Neutrophil (primary cell): Measurements from ENCODE around the gene KAT6B.

Source experiments
- H3K27ac ChIP-seq: fragments of 200-600 bp; sonication (generic); 2 replicates; pipeline ENCODE4 v1.5.1; 2016; ENCODE audit warnings: mild to moderate bottlenecking, moderate library complexity
- H3K27me3 ChIP-seq: fragments of 200-600 bp; sonication (generic); 2 replicates; pipeline ENCODE4 v1.6.0; 2016; ENCODE audit warnings: mild to moderate bottlenecking
- H3K36me3 ChIP-seq: fragments of 200-600 bp; sonication (generic); 2 replicates; pipeline ENCODE4 v1.5.1; 2017
- H3K4me1 ChIP-seq, 2 experiments: fragments of 200-600 bp in 1 of 2; sonication (generic) in 1 of 2; 1 replicate in 1 of 2; 2 replicates in 1 of 2; pipeline versions ENCODE4 v1.5.1 to v1.6.1; 2013 to 2016; ENCODE audit warnings: low read depth in 1 of 2, low read length in 1 of 2, mild to moderate bottlenecking in 1 of 2, moderate library complexity in 1 of 2; ENCODE audit not compliant: control insufficient read depth in 1 of 2, insufficient read depth in 1 of 2
- H3K4me3 ChIP-seq, 2 experiments: fragments of 200-600 bp in 1 of 2; sonication (generic) in 1 of 2; 1 replicate in 1 of 2; 2 replicates in 1 of 2; pipeline ENCODE4 v1.5.1; 2013 to 2016; ENCODE audit warnings: low read depth in 1 of 2, low read length in 1 of 2, mild to moderate bottlenecking in 1 of 2, moderate library complexity in 1 of 2
- H3K9me3 ChIP-seq: fragments of 200-600 bp; sonication (generic); 2 replicates; pipeline ENCODE4 v1.5.1; 2016
- TF ChIP-seq, protein P1 (sequence below): fragments of 200-600 bp; sonication (generic); IDR thresholded peaks from 2 replicates; pipeline ENCODE4 v1.5.1; 2016; ENCODE audit warnings: antibody characterized with exemption

Gene KAT6B

DNA sequence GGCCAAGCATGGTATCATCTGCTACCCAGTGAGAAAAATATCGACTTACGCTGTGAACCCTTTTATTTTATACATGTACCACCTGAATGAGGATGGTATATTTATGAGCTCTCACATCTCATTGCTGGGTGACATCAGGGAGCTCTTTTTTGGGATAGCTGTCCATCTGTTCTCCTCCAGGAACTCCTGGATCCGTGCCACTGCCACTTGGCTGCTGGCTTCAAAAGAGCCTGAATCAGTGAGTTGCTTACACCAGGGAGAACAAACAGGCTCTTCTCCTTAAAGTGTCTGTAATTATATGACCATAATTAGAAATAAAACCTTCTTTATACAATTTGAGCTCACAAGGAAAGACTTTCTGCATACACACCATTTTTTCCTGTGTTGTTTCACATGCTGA lies 106.2 kb downstream of the KAT6B start:
- no peaks in the 10 kb centered on the region for H3K9me3 ChIP-seq
- no peak overlapping the region for H3K4me3 ChIP-seq
- no peaks in the 10 kb centered on the region for H3K27me3 ChIP-seq
- H3K27ac ChIP-seq: no peak overlapping the region
- H3K36me3 ChIP-seq: no peaks in the 10 kb centered on the region
- TF ChIP-seq, protein P1, sequence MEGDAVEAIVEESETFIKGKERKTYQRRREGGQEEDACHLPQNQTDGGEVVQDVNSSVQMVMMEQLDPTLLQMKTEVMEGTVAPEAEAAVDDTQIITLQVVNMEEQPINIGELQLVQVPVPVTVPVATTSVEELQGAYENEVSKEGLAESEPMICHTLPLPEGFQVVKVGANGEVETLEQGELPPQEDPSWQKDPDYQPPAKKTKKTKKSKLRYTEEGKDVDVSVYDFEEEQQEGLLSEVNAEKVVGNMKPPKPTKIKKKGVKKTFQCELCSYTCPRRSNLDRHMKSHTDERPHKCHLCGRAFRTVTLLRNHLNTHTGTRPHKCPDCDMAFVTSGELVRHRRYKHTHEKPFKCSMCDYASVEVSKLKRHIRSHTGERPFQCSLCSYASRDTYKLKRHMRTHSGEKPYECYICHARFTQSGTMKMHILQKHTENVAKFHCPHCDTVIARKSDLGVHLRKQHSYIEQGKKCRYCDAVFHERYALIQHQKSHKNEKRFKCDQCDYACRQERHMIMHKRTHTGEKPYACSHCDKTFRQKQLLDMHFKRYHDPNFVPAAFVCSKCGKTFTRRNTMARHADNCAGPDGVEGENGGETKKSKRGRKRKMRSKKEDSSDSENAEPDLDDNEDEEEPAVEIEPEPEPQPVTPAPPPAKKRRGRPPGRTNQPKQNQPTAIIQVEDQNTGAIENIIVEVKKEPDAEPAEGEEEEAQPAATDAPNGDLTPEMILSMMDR: no peak
- H3K4me1 ChIP-seq: no peaks in the 10 kb centered on the region

DNA sequence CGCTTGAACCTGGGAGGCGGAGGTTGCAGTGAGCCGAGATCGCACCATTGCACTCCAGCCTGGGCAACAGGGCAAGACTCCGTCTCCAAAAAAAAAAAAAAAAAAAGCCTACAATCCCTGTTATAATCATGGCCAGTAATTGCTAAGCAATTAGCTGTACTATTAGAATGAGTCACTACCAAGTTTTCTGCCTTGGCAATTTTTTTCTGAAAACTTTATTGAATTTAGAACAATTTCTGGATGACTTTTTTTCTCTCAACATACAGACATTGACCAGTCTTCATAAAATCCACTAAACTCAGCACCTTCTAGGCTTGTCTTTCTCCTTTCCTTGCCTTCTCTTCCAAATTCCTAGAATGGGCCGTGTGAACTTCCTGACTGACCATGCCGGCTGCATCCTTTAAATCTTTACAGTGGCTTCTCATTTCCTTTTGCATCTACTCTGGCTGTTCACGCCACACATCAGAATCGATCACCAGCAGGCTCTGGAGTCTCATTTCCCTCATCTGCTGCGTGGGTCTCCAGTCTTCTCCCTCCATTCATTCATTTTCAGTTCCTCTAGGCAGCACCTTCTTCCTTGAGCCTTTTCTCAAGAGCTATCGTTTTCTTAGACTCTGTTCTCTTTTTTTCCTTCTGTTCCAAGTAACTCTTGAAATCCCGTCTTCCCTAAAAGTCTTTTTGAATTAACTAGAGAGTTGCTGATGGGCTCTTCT lies 107.9 kb downstream of the KAT6B start:
- no peaks in the 10 kb centered on the region for H3K9me3 ChIP-seq
- TF ChIP-seq, protein P1: no peak
- H3K4me3 ChIP-seq: no peak overlapping the region
- no peaks in the 10 kb centered on the region for H3K27me3 ChIP-seq
- H3K36me3 ChIP-seq: no peaks in the 10 kb centered on the region
- no peaks in the 10 kb centered on the region for H3K4me1 ChIP-seq
- no peak overlapping the region for H3K27ac ChIP-seq

DNA sequence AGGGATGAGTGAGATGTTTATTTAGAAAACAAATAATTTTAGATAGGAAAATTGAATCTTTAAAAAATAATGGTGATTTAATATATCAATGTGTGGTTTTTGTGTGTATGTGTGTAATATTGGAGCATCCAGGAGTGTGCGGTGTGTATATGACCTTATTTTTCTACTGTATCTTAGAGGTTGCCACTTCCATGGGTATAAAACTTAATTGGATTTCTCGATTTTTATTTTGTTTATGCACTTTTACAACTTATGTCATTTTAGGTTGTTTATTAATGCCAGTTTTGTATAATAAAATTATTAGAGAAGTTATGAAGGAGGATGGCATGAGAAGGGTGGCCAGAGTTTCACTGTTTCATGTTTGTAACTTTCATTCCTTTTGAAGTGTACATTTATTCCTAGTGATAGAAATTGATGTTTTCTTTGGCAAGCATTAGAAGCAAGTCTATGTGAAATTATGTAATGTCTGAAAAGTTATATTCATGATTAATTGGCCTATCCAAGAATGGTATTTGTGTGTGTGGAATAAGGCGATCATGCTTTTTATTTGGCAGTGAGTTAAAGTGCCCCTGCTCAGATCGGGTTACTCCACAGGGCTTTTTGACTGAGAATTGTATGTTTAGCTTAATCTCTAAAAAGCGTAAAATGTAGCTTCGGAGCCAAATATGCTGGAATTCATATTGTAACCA lies 110.3 kb downstream of the KAT6B start:
- Histone ChIP-seq H3K4me1 (no peaks in the 10 kb centered on the region), H3K27me3 (no peaks in the 10 kb centered on the region), H3K36me3 (no peaks in the 10 kb centered on the region), H3K9me3 (no peaks in the 10 kb centered on the region), H3K27ac (no peak overlapping the region), H3K4me3 (no peak overlapping the region)
- TF ChIP-seq, protein P1: no peak

DNA sequence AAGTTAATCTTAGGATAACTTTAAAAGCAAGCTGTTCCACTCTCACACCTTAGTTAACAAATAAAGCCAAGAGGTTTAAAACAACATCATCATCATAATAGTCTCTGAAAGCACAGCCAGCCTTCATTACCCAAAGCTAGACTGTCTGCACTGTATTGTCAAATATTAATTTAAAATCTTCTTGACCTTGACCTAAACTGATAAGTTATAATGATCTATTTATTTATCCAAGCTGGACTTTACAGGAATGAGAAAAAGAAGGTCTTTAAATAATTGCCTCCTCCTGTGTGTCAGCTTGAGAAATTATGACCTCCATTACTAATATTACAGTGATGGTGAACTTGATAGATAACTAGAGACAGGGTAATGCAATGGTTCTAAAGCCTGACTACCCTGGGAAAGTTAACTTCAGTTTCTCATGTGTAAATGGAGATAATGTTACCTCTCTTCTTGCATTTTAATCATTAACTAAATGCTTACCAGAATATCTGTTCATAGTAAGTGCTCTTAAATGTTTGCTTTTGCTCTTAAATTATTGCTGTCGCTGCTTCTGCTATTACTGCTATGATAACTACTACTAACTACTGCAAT lies 111.0 kb downstream of the KAT6B start:
- Histone ChIP-seq H3K4me3 (no peak overlapping the region), H3K9me3 (no peaks in the 10 kb centered on the region), H3K27ac (no peak overlapping the region), H3K4me1 (no peaks in the 10 kb centered on the region), H3K36me3 (no peaks in the 10 kb centered on the region), H3K27me3 (no peaks in the 10 kb centered on the region)
- TF ChIP-seq, protein P1: no peak

DNA sequence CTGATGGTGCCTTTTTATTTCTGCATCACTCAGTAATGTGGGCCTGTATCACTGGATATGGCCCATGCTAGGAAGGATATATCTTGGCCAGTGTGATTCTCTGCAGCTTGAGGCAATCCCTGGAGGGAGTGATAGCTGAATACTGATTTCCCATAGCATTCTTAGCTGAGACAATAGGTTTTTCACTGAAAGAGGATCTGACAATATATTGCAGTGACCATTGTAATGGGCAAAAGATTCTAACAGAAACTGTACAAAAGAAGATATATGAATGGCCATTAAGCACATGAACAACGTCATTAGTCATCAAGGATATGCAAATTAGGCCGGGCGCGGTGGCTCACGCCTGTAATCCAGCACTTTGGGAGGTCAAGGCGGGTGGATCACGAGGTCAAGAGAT lies 117.8 kb downstream of the KAT6B start:
- Histone ChIP-seq H3K4me3 (no peak overlapping the region), H3K9me3 (no peaks in the 10 kb centered on the region), H3K27ac (no peak overlapping the region), H3K4me1 (no peaks in the 10 kb centered on the region), H3K27me3 (no peaks in the 10 kb centered on the region), H3K36me3 (no peaks in the 10 kb centered on the region)
- TF ChIP-seq, protein P1: no peak
